ENCODE results near the gene GAS6. TPM values are rescaled to one million over a fixed set of nuclear protein-coding genes. Genes with fewer than 3 reads are reported as not detected.

The GAS6 gene
- total and polyA plus RNA-seq, 2 donors (not counting 1 experiment from before 2014, with no cell fraction given), result 227 to 301 TPM

DNA sequence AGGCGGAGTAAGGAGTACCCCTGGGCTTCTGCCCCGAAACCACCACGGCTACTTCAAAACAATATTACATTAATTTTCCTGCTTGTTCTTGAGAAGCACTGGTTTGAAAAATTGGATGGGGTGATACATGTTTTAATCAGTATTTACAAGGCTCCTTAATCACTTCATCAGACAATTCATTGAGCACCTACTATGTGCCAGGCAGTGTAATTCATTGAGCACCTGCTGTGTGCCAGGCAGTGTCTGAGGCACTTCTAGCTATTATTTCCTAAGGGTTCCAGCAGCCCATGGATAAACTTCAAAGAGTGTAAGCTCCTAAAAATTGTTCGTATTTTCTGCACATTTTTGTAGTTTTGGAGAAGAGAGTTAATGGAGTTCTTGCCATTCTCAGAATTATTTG, 1.6 kb upstream of the GAS6 start:
- no peak for DNase-seq (ENCODE audit: low read depth in 2 of 2)
- no peak overlapping the region for H3K27ac ChIP-seq (ENCODE audit: insufficient read depth, low read length)
- no peaks in the 10 kb centered on the region for H4K20me1 ChIP-seq (ENCODE audit: control insufficient read depth, extremely low read depth, insufficient read depth, low read length)
- H3K4me1 ChIP-seq (ENCODE audit: control insufficient read depth, extremely low read depth, insufficient read depth, low read length), result peaks cover 5% of the 10 kb centered on the region
- no peaks in the 10 kb centered on the region for H3K27me3 ChIP-seq (ENCODE audit: control insufficient read depth, insufficient read depth, low read length)
- peaks cover 5% of the 10 kb centered on the region for H3K36me3 ChIP-seq (ENCODE audit: control insufficient read depth, insufficient read depth, low read length)
- H2AFZ ChIP-seq (ENCODE audit: low read length), result no peak overlapping the region
- peaks cover 40% of the 10 kb centered on the region for H3K79me2 ChIP-seq (ENCODE audit: control insufficient read depth, insufficient read depth, low read length)
- H3K4me2 ChIP-seq (ENCODE audit: extremely low read depth, insufficient read depth, low read length), result peak overlapping the region; percentile 45
- H3K9me3 ChIP-seq (ENCODE audit: control insufficient read depth, insufficient read depth, low read depth, low read length), result no peaks in the 10 kb centered on the region
- no peak overlapping the region for H3K9ac ChIP-seq (ENCODE audit: insufficient read depth, low read length)
- TF ChIP-seq, protein P1, sequence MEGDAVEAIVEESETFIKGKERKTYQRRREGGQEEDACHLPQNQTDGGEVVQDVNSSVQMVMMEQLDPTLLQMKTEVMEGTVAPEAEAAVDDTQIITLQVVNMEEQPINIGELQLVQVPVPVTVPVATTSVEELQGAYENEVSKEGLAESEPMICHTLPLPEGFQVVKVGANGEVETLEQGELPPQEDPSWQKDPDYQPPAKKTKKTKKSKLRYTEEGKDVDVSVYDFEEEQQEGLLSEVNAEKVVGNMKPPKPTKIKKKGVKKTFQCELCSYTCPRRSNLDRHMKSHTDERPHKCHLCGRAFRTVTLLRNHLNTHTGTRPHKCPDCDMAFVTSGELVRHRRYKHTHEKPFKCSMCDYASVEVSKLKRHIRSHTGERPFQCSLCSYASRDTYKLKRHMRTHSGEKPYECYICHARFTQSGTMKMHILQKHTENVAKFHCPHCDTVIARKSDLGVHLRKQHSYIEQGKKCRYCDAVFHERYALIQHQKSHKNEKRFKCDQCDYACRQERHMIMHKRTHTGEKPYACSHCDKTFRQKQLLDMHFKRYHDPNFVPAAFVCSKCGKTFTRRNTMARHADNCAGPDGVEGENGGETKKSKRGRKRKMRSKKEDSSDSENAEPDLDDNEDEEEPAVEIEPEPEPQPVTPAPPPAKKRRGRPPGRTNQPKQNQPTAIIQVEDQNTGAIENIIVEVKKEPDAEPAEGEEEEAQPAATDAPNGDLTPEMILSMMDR (conservative IDR thresholded peaks at IDR 0.05 in 1 of 2, IDR thresholded peaks at IDR 0.05 in 1 of 2; ENCODE audit: low read depth in 1 of 2, low read length in 2 of 2), result no peak
- TF ChIP-seq EZH2 (IDR thresholded peaks at IDR 0.05; ENCODE audit: low read length, missing control alignments), result no peak
- H3K4me3 ChIP-seq (replicated peaks in 1 of 4; ENCODE audit: control extremely low read depth in 1 of 4, insufficient read depth in 1 of 4, low read depth in 3 of 4, low read length in 4 of 4), result no peak overlapping the region

DNA sequence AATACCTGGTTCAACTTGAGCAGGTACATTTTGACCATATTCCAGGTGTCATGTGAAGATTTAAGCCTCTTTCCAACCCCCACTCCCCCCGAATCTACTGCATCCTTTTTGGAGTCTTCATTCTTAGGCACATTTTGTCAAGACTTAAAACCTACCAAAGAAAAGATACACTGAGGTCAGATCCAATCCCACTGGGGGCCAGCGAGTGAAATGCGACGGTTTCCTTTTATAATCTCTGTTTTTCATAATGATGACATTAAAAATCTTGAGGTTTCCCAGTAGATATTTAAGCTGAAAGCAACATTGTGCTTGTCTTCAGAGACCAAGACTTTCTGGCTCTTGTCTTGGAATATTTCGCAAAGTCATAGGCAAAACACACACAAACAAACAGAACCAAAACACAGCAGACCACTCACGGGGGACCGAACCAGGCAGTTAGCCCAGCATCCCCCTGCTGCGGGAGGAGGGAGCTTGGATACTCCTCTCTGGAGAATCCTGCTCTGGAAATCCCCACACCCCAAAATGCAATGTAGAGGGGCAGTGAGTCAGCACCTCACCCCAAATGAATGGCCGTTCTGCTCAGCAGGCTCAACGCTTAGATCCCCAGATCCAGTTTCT, 506 bp upstream of the GAS6 start:
- Histone ChIP-seq H3K79me2 (ENCODE audit: control insufficient read depth, insufficient read depth, low read length) (peaks cover 50% of the 10 kb centered on the region), H3K36me3 (ENCODE audit: control insufficient read depth, insufficient read depth, low read length) (peaks cover 5% of the 10 kb centered on the region), H3K4me3 (replicated peaks in 1 of 4; ENCODE audit: control extremely low read depth in 1 of 4, insufficient read depth in 1 of 4, low read depth in 3 of 4, low read length in 4 of 4) (peak overlapping the region; percentile 55 to 94 (median 76)), H3K27ac (ENCODE audit: insufficient read depth, low read length) (peak overlapping the region; percentile 64), H3K9me3 (ENCODE audit: control insufficient read depth, insufficient read depth, low read depth, low read length) (no peaks in the 10 kb centered on the region), H3K9ac (ENCODE audit: insufficient read depth, low read length) (peak overlapping the region; percentile 95), H3K4me2 (ENCODE audit: extremely low read depth, insufficient read depth, low read length) (peak overlapping the region; percentile 91), H2AFZ (ENCODE audit: low read length) (no peak overlapping the region), H3K27me3 (ENCODE audit: control insufficient read depth, insufficient read depth, low read length) (no peaks in the 10 kb centered on the region), H4K20me1 (ENCODE audit: control insufficient read depth, extremely low read depth, insufficient read depth, low read length) (no peaks in the 10 kb centered on the region), H3K4me1 (ENCODE audit: control insufficient read depth, extremely low read depth, insufficient read depth, low read length) (peaks cover 5% of the 10 kb centered on the region)
- TF ChIP-seq EZH2 (IDR thresholded peaks at IDR 0.05; ENCODE audit: low read length, missing control alignments), result no peak
- no peak for DNase-seq (ENCODE audit: low read depth in 2 of 2)

DNA sequence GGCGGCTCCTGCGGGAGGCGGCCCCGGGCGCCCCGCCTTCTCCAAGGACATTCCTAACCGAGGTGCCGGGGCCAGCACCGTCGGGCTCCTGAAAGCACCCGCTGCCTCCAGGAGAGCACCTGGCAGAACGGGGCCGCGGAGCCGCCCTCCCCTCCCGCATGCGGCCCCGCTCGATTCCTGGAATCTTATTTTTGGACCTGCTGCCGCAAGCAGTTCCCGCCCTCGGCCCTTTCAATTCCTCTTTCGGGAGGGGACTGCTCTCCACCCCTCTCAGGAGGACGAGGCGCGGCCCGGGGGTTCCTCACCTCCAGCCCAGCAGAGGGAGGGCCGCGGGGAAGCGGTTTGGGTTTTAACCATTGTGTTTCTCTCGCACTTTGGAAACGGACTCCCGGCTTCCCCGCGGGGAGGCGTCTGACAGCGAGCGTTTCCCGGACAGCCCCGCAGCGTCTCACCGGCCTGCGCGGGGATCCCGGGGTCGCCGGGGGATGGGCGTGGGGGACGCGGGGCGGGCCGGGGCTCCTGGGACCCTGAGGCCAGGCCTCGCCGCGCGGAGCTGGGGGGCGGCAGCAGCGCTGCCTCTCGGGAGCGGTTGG, 849 bp downstream of the GAS6 start:
- H3K79me2 ChIP-seq (ENCODE audit: control insufficient read depth, insufficient read depth, low read length), result peaks cover 64% of the 10 kb centered on the region
- peak overlapping the region; percentile 80 for H3K27ac ChIP-seq (ENCODE audit: insufficient read depth, low read length)
- no peaks in the 10 kb centered on the region for H3K9me3 ChIP-seq (ENCODE audit: control insufficient read depth, insufficient read depth, low read depth, low read length)
- H2AFZ ChIP-seq (ENCODE audit: low read length), result no peak overlapping the region
- no peak for DNase-seq (ENCODE audit: low read depth in 2 of 2)
- peaks cover 7% of the 10 kb centered on the region for H3K36me3 ChIP-seq (ENCODE audit: control insufficient read depth, insufficient read depth, low read length)
- peaks cover 5% of the 10 kb centered on the region for H3K4me1 ChIP-seq (ENCODE audit: control insufficient read depth, extremely low read depth, insufficient read depth, low read length)
- peak overlapping the region; percentile 54 to 86 (median 70) for H3K4me3 ChIP-seq (replicated peaks in 1 of 4; ENCODE audit: control extremely low read depth in 1 of 4, insufficient read depth in 1 of 4, low read depth in 3 of 4, low read length in 4 of 4)
- peak overlapping the region; percentile 26 for H3K4me2 ChIP-seq (ENCODE audit: extremely low read depth, insufficient read depth, low read length)
- peak overlapping the region; percentile 95 for H3K9ac ChIP-seq (ENCODE audit: insufficient read depth, low read length)
- no peaks in the 10 kb centered on the region for H4K20me1 ChIP-seq (ENCODE audit: control insufficient read depth, extremely low read depth, insufficient read depth, low read length)
- no peaks in the 10 kb centered on the region for H3K27me3 ChIP-seq (ENCODE audit: control insufficient read depth, insufficient read depth, low read length)
- TF ChIP-seq EZH2 (IDR thresholded peaks at IDR 0.05; ENCODE audit: low read length, missing control alignments), result no peak
- TF ChIP-seq, protein P1 (conservative IDR thresholded peaks at IDR 0.05 in 1 of 2, IDR thresholded peaks at IDR 0.05 in 1 of 2; ENCODE audit: low read depth in 1 of 2, low read length in 2 of 2), result no peak
